Right lobe of liver (tissue), 6 donors: Measurements from ENCODE around the gene RPL19. TPM values are rescaled to one million over a fixed set of nuclear protein-coding genes. Genes with fewer than 3 reads are reported as not detected.

Experiments
- ATAC-seq, 4 donors: fragments of 200-7000 bp; cut with Tn5 transposase; one replicate each; pipeline ENCODE4 v1.9.1; 2020; ENCODE audit warnings: mild to moderate bottlenecking in 4 of 4, moderate library complexity in 4 of 4
- DNase-seq, 3 donors: peaks; one replicate each; pipeline ENCODE4 v3.0.0-alpha.2; 2020
- H3K27ac ChIP-seq, 3 donors: fragments of 200-600 bp; one replicate each; pipeline ENCODE4 v1.8.0; 2022
- H3K27me3 ChIP-seq, 2 donors: fragments of 200-600 bp; one replicate each; pipeline ENCODE4 v1.8.0; 2022
- H3K36me3 ChIP-seq, 4 donors: fragments of 200-600 bp; sonication (generic) in 1 of 4; one replicate each; pipeline versions ENCODE4 v1.5.1 to v1.8.0; 2017 to 2022; ENCODE audit warnings: control low read depth in 1 of 4
- H3K4me1 ChIP-seq, 4 donors: fragments of 200-600 bp; sonication (generic) in 1 of 4; one replicate each; pipeline versions ENCODE4 v1.5.1 to v1.8.0; 2017 to 2022; ENCODE audit warnings: control low read depth in 1 of 4
- H3K4me3 ChIP-seq, 3 donors: fragments of 200-600 bp; one replicate each; pipeline ENCODE4 v1.8.0; 2022
- H3K9me3 ChIP-seq, 4 donors: fragments of 200-600 bp; sonication (generic) in 1 of 4; one replicate each; pipeline versions ENCODE4 v1.5.1 to v1.8.0; 2017 to 2022; ENCODE audit warnings: control low read depth in 1 of 4
- CTCF ChIP-seq, 4 donors: fragments of 200-600 bp in 3 of 4; fragments of 450-650 bp in 1 of 4; IDR thresholded peaks; one replicate each; pipeline versions ENCODE4 v1.5.1 to v1.8.0; 2016 to 2022; ENCODE audit warnings: antibody characterized with exemption in 4 of 4, mild to moderate bottlenecking in 2 of 4
- POLR2A ChIP-seq: fragments of 450-650 bp; IDR thresholded peaks from one replicate; pipeline ENCODE4 v1.6.1; 2017; ENCODE audit warnings: antibody characterized with exemption, mild to moderate bottlenecking
- WGBS: methylation state at CpG from one replicate; pipeline ENCODE4 v1.1.6; 2018; ENCODE audit warnings: low coverage, low lambda C conversion rate; ENCODE audit not compliant: insufficient coverage; ENCODE audit errors: missing lambda C conversion rate; 5-methylcytosine and 5-hydroxymethylcytosine counted together
- intact Hi-C, 2 donors: fragments of 100-400 bp; cut with DNase I; formaldehyde crosslinking; loops; one replicate each; pipeline versions ENCODE4 v1.11.2 to v1.14.1; 2022
- total RNA-seq, 6 experiments: library from RNA; depleted of rRNA in 2 of 6; stranded (reverse); fragments of >200 nt in 2 of 6; fragmentation: NEBNext Ultra II Directional in 3 of 6; extraction: Animal tissue kit (Norgen Biotek cat#: 25700) in 3 of 6; gene quantifications; one replicate each; pipeline versions ENCODE4 v1.1.0 to v1.2.4, GENCODE V29; 2016 to 2023
- donor health status: DM: no; HTN: yes; CAD: no.
- donor health status: DM: no; HTN: no; CAD: no.
- donor health status: DM: no; HTN: no; CAD: no.
- donor health status: DM: no; HTN: yes; CAD: no.
- donor health status: DM: no; HTN: yes; CAD: no.

RPL19 gene
- total RNA-seq, 6 experiments from 2014 or later: 537 to 1,327 (median 627) TPM

DNA sequence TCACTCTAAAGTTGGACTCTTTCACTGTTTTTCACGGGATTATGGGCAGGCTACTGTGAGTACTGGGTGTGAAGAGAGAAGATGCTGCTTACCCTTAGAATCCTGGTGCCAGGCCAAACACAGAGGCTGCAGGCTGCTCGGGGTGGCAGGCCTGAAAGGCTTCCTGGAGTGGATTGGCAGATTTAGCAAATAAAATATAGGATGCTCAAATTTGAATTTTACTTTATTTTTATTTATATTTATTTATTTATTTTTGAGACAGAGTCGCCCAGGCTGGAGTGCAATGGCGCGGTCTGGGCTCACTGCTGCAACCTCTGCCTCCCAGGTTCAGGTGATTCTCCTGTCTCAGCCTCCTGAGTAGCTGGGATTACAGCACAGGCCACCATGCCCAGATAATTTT is 40.5 kb downstream of the RPL19 start:
- intact Hi-C loops: loop anchor here in 1 of 2 donors (5.0 kb wide), 1 partner anchor 33 kb away; no protein-coding TSS in a partner anchor

GRCh38 chr17:39243155-39243554 is 43.1 kb downstream of the RPL19 start:
- no peak overlapping the region for H3K4me3 ChIP-seq
- intact Hi-C loops: loop anchor here in 1 of 2 donors (5.0 kb wide), 1 partner anchor 36 kb away; no protein-coding TSS in a partner anchor
- TF ChIP-seq CTCF (IDR thresholded peaks at IDR 0.05) (no peak), POLR2A (no peak)
- no peaks in the 10 kb centered on the region for H3K9me3 ChIP-seq
- H3K27me3 ChIP-seq: no peaks in the 10 kb centered on the region
- H3K36me3 ChIP-seq: no peaks in the 10 kb centered on the region
- peaks cover 0 to 5% (median 0%) of the 10 kb centered on the region in 4 donors for H3K4me1 ChIP-seq
- ATAC-seq (no peak), DNase-seq (no peak)
- 67% methylated on average over 1 of the region's 8 CpGs for WGBS
- H3K27ac ChIP-seq: no peak overlapping the region

More for the DNA sequence above, 40.5 kb downstream of the RPL19 start:
- H3K36me3 ChIP-seq: no peaks in the 10 kb centered on the region
- no peaks in the 10 kb centered on the region for H3K27me3 ChIP-seq
- ATAC-seq (no peak), DNase-seq (no peak)
- H3K4me1 ChIP-seq: peaks cover 0 to 6% (median 0%) of the 10 kb centered on the region in 4 donors
- no peak overlapping the region for H3K4me3 ChIP-seq
- no peak for TF ChIP-seq CTCF (IDR thresholded peaks at IDR 0.05)
- no peak for TF ChIP-seq POLR2A
- no peaks in the 10 kb centered on the region for H3K9me3 ChIP-seq
- 74% methylated on average over 4 of the region's 5 CpGs for WGBS
- no peak overlapping the region for H3K27ac ChIP-seq

GRCh38 chr17:39244016-39244599 is 44.0 kb downstream of the RPL19 start:
- Histone ChIP-seq H3K9me3 (no peaks in the 10 kb centered on the region), H3K36me3 (no peaks in the 10 kb centered on the region), H3K27me3 (no peaks in the 10 kb centered on the region), H3K27ac (no peak overlapping the region), H3K4me3 (no peak overlapping the region), H3K4me1 (no peaks in the 10 kb centered on the region)
- DNase-seq: no peak
- ATAC-seq: no peak
- 50% methylated on average over 10 of the region's 11 CpGs for WGBS
- TF ChIP-seq POLR2A: no peak
- intact Hi-C loops: loop anchor here in 1 of 2 donors (5.0 kb wide), 1 partner anchor 37 kb away; no protein-coding TSS in a partner anchor

DNA sequence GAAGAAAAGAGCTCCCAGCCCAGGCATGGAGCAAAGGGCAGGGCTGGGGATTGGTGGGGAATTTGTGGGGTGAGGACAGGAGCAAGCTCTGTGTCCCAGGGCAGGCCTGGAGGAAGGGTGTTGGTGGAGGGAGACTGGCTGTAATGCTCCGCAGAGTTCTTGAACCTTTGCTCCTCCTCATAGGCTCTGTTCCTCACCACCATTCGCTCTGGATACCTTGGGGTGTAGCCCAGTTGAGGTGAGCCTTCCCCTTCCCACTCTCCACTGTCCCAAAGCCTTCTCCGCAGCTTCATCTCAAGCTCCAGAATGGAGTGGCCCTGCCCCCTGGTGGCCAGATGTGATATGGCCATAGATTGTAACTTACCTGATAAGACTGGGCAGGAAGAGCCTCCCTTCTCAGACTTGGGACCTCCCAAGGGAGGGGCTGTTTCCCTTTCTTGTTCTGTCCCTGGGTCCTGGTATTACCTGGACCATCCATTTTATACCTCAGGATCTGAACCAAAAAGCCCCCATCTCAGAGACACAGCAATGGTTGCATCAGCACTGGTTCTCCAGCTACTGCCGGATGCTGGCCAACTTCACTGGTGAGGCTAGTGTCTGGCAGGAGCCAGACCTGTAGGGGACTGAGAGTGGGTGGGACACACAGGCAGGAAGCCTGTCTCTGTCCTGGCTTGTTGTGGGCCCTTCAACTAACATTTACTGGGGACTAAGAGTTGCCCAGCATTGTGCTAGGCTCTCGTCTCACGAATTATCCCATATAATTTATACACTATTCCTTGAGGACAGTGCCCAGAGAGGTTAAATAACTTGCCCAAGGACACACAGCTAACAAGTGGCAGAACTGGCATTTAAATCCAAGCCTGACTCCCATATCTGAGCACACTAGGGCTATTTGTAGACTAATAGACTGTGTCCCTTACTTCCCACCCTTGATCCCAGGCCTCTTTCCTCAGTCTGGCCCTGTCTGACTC is 44.8 kb downstream of the RPL19 start:
- H3K4me3 ChIP-seq: no peak overlapping the region
- TF ChIP-seq POLR2A: no peak
- peak; percentile 88 to 98 (median 96) for TF ChIP-seq CTCF (IDR thresholded peaks at IDR 0.05)
- no peak overlapping the region for H3K27ac ChIP-seq
- no peaks in the 10 kb centered on the region for H3K27me3 ChIP-seq
- no peaks in the 10 kb centered on the region for H3K4me1 ChIP-seq
- ATAC-seq (peak; percentile 85 to 96 (median 90)), DNase-seq (peak; percentile 80 to 81 (median 80))
- intact Hi-C loops: loop anchor here in 1 of 2 donors (5.0 kb wide), 1 partner anchor 38 kb away; no protein-coding TSS in a partner anchor
- 50% methylated on average over 4 of the region's 6 CpGs for WGBS
- H3K9me3 ChIP-seq: no peaks in the 10 kb centered on the region
- H3K36me3 ChIP-seq: no peaks in the 10 kb centered on the region
